COLO668 (cell line): Measurements from ENCODE around the gene GPAM.
"Not testable (repeated sequence)": the region's sequence is repeated elsewhere in the genome, so short reads cannot be mapped to it uniquely, and the experiment has no call there.

Experiments used
- DNase-seq: peaks from one replicate; lab custom pipeline; 2025; ENCODE audit not compliant: unreplicated experiment; lab: John Stamatoyannopoulos, UW

The GPAM gene

GRCh38 chr10:112183329-112184051, at the start of gene GPAM:
Gene GPAM, minus strand, starts transcription at chr10:112183765. Its CDS starts 1,981 bp downstream, at chr10:112181784.
- peak; percentile 89 for DNase-seq

- no peak for DNase-seq
Measured at GRCh38 chr10:112232670-112233069, 49.1 kb upstream of the GPAM start.

GRCh38 chr10:112231602-112232400, 48.2 kb upstream of the GPAM start:
- DNase-seq = no peak

- DNase-seq = no peak
Measured at GRCh38 chr10:112230325-112230988, 46.9 kb upstream of the GPAM start.

GRCh38 chr10:112229901-112230300, 46.3 kb upstream of the GPAM start:
- DNase-seq = no peak

GRCh38 chr10:112229096-112229495, 45.5 kb upstream of the GPAM start:
- DNase-seq = no peak

GRCh38 chr10:112228366-112229088, 45.0 kb upstream of the GPAM start:
- DNase-seq = not testable (repeated sequence)

GRCh38 chr10:112227331-112227987, 43.9 kb upstream of the GPAM start:
- DNase-seq = no peak

GRCh38 chr10:112226439-112227248, 43.1 kb upstream of the GPAM start:
- DNase-seq = no peak

GRCh38 chr10:112225771-112226438, 42.3 kb upstream of the GPAM start:
- DNase-seq = no peak

GRCh38 chr10:112224933-112225529, 41.5 kb upstream of the GPAM start:
- no peak for DNase-seq

GRCh38 chr10:112223725-112224124, 40.2 kb upstream of the GPAM start:
- no peak for DNase-seq

- DNase-seq = no peak
Measured at GRCh38 chr10:112222799-112223198, 39.2 kb upstream of the GPAM start.

GRCh38 chr10:112221545-112221944, 38.0 kb upstream of the GPAM start:
- no peak for DNase-seq

- DNase-seq = no peak
Measured at GRCh38 chr10:112218960-112219359, 35.4 kb upstream of the GPAM start.

GRCh38 chr10:112218036-112218390, 34.4 kb upstream of the GPAM start:
- DNase-seq = no peak

- no peak for DNase-seq
Measured at GRCh38 chr10:112217386-112218035, 33.9 kb upstream of the GPAM start.

GRCh38 chr10:112216966-112217365, 33.4 kb upstream of the GPAM start:
- DNase-seq = no peak
